GM18867 (cell line): ENCODE measurements around the gene NHSL2.
"Not testable (repeated sequence)": the region's sequence is repeated elsewhere in the genome, so short reads cannot be mapped to it uniquely, and the experiment has no call there.

Experiments used
- ATAC-seq: cut with Tn5 transposase; IDR thresholded peaks from one replicate; pipeline ENCODE4 v1.9.1; 2021; ENCODE audit warnings: mild to moderate bottlenecking, moderate library complexity; ENCODE audit not compliant: unreplicated experiment

NHSL2 gene

DNA sequence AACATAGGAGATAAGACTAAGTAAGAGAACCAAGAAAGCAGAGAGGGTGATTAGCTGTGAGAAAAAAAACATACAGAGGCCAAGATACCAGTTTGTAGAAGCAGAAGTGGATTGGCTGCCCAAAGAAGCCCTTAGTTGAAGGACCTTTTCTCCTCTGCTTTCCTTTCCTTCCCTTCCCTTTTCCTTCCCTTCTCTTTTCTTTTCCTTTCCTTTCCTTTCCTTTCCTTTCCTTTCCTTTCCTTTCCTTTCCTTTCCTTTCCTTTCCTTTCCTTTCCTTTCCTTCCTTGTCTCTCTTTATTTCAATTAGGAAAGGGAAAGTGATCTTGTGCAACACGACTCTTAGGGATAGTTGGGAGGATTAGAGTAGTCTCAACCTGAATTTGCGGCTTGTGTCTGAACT, 128.2 kb downstream of the NHSL2 start:
- ATAC-seq: no peak

DNA sequence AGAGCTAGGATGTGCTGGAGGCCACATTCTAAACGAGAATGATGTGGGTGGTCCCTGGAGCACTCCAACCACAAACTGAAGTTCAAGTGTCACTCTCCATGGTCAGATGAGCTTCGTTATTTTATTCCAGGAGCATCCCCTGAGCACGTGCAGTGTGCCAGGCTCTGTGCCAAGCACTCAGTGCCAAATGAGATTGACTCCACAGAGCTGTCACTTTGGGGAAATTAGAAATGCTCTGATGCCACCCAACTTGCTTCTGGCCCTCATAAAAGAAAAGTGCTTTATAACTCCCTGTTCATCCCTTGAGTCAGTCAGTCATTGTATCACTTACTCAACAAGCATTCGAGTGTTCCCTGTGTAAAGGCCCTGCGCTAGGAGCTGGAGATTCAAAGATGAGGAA, 129.9 kb downstream of the NHSL2 start:
- ATAC-seq: no peak

DNA sequence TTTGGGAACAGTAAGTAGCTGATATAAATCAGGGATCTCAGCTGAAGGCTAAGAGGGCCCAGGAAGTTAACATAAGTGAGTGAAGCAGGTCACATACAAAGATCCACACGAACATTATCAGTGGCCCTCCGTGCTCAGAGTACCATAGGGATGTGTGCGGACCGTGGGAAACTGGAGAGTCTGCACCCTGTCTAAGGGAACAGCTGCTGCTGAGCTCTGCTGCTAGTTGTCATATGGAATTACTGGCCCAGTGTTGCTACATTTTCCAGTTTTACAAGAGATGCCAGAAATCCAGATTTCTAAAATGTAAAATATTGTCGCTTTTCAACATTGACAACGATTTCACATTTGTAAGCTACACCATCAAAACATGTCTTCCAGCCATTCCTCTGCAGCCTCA, 130.5 kb downstream of the NHSL2 start:
- no peak for ATAC-seq

DNA sequence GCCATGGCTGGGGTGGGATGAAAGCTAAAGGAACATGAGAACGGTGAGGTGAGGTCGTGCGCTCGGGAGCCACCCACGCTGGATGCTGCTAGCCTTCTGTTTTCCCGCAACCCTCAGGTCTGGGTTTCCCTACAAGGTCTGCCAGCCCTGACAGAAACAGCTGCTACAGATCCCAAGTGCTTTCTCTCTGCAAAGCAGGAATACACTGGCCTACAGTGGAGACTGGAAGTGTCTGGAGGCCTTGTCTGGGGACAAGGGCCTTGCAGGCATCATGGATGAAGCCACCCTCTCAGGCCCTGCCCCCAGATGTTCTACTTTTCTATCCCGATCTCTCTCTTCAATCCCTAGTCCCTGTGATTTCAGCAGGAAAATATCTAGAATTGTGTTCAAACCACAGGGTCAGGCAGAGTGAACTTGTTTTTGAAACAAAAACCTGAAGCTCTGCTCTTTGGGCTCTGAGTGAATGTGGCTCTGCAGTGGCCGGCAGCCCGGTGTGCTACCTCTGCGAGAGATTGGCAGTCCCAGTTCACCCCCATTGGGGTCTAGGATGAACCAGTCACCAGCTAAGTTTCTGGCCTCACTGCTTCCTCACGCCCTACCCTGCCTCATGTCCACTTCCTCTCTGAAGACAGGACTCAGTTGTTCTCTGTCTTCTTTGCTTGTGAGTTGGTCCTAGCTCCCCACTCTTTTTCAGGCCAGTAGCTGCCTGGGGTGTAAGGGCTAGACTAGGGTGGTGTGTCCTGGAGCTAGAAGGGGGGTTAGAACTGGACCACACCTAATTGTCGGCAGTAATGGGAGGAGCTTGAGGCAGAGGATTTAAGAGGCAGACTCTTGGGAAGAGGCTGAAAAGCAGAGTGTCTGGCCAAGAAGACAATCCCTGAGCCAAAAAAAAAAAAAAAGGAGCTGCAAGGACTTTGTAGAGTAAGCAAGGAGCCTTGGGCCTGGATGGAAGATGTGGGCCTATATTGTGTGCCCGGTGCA, 131.5 kb downstream of the NHSL2 start:
- no peak for ATAC-seq

DNA sequence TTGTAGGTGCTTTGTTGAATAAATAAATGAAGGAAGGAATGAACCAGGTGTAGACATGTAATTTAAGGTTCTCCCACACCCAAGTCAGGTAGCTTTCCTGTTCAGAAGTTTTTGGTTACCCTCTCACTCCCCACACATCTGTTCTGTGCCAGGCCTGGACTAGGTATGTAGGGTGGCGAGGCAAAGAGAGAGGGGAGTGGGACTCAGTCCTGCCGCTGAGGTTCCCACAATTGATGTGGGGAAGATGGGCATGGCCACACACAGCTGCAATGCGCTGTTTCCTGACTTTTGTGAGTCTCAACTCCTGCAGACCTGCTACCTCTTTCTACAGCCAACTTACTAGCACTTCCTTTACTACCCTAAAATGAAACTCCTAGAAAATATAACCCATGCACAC, 132.2 kb downstream of the NHSL2 start:
- ATAC-seq: no peak

DNA sequence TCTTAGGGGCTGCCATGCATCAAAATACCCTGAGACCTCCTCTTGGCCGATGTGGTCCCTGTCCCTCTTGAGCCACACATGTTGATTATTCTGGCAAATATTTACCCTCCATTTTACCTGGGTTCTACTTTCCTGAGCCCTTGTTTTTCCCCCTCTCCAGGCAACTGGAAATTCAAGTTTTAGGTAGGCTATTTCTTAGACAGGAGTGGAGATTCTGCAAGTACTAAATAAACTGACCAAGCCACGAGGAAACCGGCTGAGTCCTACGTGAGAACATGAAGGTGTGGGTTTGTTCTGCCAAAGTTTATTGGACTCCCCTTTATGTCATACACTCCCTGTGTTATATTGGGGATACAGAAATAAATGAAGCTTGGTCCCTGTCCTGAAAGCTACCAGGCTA, 133.0 kb downstream of the NHSL2 start:
- no peak for ATAC-seq

DNA sequence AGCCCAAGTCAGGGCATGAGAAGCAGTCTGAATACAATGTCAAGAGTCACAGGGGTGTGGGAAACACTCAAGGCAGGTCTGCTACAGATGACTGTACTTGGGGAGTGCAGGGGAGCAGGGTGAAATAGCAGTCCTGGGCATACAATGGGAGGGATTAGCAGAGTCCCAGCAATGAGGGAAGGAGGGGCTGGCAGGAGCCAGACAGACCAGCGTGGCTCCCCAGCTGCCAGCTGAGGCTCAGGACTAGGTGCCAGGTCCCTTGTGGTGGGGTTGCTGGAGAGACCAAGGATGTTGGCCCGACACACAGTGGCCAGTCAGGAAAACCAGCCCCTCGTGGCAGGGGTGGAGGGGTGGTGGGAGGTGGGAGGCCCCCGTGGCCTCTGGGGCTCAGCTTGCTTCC, 134.5 kb downstream of the NHSL2 start:
- ATAC-seq: no peak

DNA sequence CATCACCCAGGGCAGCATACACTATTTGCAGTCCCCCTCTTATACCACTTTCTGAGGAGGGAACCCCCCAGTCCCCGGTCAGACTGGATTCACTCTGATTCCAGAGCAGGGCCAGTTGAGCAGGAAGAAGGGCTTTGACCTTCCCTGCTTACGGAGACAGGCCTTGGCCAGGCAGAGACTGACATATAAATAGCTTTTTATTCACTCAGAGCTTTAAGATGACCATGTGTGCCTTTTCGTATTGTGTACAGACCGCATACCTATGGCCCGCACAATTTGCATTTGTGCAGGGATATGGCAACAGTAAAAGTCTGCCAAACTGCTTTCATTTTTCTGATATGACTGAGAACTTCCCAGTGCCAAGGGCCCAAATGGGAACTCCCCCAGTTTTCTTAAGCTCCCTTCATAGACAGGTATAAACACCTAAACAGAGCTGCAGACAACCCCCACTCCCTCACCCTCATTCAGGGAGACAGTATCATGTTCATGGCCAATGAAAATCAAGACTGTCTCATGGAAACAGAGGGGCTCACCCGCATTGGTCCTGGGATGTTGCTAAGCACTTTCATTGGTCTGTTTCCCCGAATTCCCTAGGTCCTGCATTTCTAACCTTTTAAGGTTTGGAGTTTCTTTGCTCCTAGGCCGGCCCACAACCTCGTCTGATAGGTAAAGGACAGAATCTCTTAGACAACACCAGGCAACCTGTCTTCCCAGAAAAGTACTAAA, 135.1 kb downstream of the NHSL2 start:
- no peak for ATAC-seq

DNA sequence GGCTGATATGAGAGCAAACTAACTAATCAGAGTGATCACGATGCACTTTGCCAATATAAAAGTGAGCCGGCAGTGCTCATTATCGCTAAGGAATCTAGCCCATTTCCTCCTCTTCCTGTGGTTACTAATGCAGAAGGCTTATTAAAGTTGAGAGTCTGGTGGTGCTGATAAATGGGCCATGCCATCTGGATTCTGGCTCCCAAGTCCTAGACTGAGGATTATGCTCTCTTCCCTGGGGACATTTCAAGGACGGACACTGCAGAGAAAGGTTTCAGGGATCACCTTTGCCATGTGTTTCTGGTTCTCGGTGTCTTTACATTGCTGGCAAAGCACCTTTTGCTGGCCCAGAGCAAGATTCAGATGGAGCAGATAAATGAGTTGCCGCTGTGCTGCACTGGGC, 135.8 kb downstream of the NHSL2 start:
- no peak for ATAC-seq

DNA sequence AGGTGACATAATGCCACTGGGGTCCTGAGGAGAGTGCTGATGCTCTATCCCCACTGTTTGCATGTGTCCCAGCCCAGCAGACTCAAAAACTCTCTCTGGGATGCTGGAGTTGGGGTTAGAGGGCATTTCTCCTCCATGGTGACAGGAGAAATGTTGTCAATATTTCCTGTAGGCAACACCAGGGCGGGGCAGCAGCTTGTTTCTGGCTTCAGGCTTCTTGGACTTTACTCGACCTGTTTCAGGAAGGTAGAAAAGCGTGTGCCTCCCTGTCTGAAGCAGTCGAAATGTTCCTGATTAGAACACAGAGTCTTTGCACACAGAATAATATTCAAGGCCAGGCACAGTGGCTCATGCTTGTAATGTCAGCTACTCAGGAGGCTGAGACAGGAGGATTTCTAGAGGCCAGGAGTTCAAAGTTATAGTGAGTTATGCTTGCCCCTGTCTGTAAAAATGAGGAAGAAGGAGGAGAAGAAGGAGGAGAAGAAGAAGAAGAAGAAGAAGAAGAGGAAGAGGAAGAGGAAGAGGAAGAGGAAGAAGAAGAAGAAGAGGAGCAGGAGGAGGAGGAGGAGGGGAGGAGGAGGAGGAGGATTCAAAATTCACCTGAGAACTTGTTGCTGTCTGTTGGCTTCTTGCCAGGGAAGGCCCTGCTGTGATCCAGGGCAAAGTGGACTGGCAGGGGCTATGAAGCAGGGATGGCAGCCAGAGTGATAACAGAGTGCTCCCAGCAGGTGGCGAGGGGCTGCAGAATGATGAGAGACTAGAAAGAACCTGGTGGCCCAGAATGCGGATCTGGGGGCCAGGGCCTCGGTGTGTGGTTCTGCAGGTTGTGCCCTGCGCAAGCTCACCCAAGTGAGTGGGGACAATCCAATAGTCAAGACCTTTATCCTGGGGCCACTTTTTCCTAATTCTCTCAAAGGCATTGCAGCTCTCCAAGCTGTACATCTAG, 138.1 kb downstream of the NHSL2 start:
- no peak for ATAC-seq

DNA sequence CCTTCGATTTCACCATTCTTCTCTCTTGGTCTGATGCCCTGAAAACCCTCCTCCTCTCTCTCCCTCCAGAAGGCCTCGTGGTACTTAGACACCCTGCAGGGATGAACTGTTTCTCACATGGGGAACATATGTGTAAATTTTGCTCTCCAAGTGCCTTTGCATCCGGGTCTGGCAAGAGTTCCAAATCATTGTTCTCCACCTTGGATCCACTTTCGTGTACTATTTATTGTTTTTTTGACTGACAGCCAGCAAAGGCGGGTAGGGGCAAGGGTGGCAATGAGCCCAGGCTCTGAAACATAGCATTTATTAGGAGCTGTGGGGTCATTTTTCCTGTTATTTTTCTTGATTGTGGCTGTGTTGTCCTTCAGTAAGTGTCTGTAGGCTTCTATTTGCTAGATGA, 139.4 kb downstream of the NHSL2 start:
- no peak for ATAC-seq

DNA sequence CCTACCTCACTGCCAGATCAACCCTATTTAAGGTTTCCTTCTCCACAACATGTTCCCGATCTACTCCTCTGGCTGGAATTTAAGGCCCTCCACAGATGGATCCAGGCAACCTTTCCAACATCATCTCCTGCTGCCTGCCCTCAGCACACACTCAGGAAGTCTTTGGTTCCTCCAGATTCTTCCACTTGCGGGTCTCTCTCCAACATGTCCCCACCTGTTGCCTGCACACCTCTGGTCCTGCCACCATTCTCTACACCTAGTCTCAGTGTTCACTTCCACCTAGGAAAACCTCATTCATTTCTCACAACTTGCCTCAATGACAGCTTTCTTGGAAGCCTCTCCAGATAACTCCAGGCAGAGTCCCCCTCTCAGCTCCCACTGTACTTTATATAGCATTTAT, 140.9 kb downstream of the NHSL2 start:
- ATAC-seq: no peak

DNA sequence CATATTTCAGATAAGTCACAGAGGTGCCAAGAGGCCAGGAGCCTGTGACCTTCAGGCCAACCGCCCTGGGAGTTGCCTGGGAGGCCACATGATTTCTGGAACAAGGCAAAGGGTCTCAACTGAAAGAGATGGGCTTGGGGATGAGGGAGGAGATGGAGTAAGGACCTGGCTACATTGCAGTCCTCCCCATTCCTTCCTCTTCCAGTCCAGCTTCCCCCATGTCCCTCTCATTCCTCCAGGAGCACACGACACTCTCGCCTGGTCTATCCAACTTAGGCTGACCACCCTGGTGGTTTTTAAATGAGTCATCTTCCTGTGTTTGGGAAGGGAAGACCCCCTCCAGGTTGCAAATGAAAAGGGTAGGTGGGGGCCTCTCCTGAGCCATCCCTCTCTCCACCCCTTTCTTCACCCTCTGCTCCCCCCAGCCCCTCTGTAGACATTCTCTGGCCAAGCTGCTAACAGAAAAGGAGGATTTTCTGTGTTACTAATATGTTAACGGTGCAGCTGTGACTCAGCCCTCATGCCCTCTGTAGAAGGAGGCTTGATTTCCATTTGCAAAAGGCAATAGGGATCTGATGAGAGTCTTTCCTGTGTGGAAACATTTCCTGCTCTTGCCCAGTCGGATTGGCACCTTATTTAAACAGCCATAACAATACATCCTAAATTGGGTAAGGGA, 141.9 kb downstream of the NHSL2 start:
- no peak for ATAC-seq

DNA sequence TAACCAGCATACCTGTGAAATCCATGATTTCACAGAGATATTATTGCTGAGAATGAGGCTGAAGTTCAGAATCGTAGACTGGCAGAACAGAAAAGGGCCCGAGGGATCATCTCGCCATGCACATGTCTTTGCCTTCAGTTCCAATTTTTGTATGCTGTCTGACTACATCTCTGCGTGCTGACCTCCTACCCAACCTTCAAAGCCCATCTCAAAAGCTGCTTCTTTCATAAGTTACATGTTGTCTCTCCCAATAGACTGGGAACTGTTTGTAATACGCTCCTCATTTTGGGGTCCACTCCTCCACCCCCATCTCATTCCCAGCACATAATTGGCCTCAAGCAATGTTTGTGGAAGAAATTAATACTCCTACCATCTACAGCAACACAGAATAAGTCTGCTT, 142.9 kb downstream of the NHSL2 start:
- ATAC-seq: no peak

DNA sequence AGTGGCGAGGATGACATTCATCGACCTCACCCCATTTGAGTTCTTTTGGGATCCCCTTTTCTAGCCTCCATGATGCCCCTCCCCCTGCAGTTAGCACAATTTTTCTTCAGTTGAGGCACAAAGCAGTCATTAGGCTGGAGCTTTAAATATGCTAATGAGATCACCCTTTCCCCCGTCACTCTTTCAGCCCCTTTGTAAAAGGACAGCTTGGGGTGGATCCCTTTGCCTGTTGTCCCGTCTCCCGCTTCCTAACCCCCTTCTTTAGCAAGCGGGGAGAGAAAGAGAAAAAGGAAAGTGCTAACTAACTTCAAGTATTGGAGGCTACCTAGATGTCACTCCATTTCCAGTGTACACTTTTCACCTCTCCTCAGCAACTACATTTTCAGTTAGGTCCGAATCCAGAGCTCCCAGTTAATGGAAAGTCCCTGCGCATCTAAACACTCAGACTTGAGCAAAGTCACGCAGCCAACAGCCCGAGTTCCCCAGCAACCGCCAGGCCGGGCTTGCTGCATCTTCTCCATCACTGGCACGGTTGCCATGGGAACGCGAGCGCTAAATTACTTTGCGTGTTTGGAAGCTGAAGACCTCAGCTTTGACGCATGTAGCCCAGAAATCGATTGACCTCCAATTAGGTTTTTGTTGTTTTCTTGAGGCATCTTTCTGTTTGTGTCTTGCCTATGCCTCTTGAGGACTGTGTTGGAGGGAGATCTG, 144.3 kb downstream of the NHSL2 start:
- ATAC-seq: no peak

DNA sequence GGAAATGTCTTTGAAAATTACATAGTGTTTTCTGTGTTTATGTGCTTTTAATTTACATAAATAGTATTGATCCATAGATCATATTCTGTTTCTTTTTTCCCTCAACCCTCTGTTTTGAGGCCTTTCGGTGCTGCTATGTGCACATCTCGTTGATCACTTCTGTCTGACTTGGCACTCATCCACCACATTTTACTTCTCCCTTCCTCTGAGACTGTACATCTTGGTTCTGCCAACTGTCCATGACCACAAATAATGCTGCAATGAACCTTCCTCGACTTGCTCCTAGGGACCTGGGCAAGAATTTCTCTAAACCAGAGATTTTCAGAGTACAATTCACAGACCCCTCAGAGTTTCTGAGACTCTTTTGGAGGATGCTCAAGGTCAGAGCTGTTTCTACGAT, 146.7 kb downstream of the NHSL2 start:
- no peak for ATAC-seq

DNA sequence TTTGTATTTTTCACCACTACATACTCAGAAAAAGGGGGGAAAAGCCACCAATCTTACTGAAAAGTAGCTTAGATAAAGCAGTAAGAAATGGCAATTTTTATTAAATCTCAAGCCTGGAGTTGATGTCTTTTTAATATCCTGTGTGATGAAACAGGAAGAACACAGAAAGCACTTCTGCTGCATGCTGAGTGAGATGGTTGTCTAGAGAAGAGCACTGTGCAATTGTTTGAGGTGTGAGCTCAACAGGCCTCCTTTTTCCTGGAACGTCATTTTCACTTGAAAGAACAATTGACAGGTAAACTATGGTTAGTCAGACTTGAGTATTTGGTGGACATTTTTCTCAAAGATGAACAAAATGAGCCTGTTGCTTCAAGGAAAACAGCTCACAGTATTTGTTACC, 147.2 kb downstream of the NHSL2 start:
- ATAC-seq: no peak

DNA sequence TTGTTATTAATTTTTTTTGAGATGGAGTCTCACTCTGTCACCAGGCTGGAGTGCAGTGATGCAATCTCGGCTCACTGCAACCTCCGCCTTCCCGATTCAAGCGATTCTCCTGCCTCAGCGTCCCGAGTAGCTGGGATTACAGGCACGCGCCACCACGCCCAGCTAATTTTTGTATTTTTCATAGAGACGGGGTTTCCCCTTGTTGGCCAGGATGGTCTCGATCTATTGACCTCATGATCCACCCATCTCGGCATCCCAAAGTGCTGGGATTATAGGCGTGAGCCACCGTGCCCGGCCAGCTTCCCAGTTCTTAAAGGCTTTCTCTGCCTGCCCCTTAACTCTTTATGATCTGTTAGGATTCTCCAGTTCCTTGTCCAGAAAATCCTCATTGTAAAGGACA, 147.7 kb downstream of the NHSL2 start:
- ATAC-seq: not testable (repeated sequence)

DNA sequence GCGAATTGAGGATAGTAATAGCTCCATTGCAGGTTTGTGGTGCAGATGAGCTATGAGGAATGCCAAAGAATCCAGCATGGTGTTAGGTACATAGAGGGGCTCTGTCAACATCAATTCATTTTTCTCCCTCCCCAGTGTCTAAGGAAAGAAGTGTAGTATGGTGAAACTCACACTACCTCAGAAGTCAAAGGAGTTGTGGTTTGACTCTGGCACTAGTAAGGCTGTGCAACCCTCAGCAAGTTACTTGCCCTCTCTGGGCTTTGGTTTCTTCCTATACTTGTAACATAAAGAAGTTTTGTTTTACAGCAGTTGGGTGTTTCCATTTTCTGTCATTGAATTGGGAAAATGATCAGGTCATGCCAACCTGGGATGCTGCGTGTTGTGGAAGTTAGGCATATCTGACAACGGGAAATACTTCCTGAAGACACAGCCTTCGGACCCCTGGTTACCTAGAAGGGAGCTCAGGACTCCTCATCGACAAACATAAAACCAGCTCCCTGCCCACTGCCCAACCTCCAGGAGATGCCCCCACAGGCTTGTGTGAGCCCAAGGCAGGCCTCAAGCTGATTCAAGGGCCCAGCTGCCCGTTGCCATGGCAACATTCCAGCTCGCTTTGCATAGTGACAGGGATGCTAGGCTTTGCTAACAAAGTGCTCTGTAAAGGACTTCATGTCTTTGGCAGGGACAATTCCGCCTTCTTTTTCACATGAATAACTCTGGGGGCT, 149.7 kb downstream of the NHSL2 start:
- ATAC-seq: no peak
